Stomach (tissue), 9 donors: Measurements from ENCODE around the gene GGCX. TPM values are rescaled to one million over a fixed set of nuclear protein-coding genes. Genes with fewer than 3 reads are reported as not detected.

Experiments used
- DNase-seq, 2 donors: peaks; one replicate each; pipeline versions ENCODE4 v3.0.0 to v3.0.0-alpha.2; 2013 to 2019
- H3K27ac ChIP-seq, 5 donors: fragments of 200-600 bp in 4 of 5; sonication (generic) in 4 of 5; one replicate each; pipeline ENCODE4 v1.5.1; 2013 to 2019; ENCODE audit warnings: mild to moderate bottlenecking in 1 of 5, moderate library complexity in 1 of 5
- H3K27me3 ChIP-seq, 3 donors: fragments of 200-600 bp; sonication (generic); one replicate each; pipeline ENCODE4 v1.5.1; 2017 to 2019; ENCODE audit warnings: mixed run types in 1 of 3
- H3K36me3 ChIP-seq, 4 donors: fragments of 200-600 bp; sonication (generic); 1 replicate in 3 of 4; 2 replicates in 1 of 4; pipeline ENCODE4 v1.5.1; 2016 to 2019
- H3K4me1 ChIP-seq, 4 donors: fragments of 200-600 bp; sonication (generic); one replicate each; pipeline ENCODE4 v1.5.1; 2016 to 2019
- H3K4me3 ChIP-seq, 4 donors: fragments of 200-600 bp; sonication (generic) in 3 of 4; one replicate each; pipeline ENCODE4 v1.5.1; 2016 to 2019; ENCODE audit warnings: mild to moderate bottlenecking in 1 of 4
- H3K9me3 ChIP-seq, 4 donors: fragments of 200-600 bp; sonication (generic); one replicate each; pipeline ENCODE4 v1.5.1; 2016 to 2019
- CTCF ChIP-seq, 7 experiments: fragments of 450-650 bp in 4 of 7; fragments of 200-600 bp in 3 of 7; sonication (generic) in 3 of 7; IDR thresholded peaks; one replicate each; pipeline ENCODE4 v1.5.1; 2016 to 2019; ENCODE audit warnings: antibody characterized with exemption in 7 of 7, control low read depth in 2 of 7, mild to moderate bottlenecking in 1 of 7
- EP300 ChIP-seq: sonication (generic); formaldehyde crosslinking; IDR thresholded peaks from one replicate; pipeline ENCODE4 v1.6.1; 2017; ENCODE audit warnings: antibody characterized with exemption
- POLR2A ChIP-seq, 4 donors: fragments of 450-650 bp; IDR thresholded peaks; one replicate each; pipeline ENCODE4 v1.6.1; 2016; ENCODE audit warnings: antibody characterized with exemption in 4 of 4, control low read depth in 2 of 4, mild to moderate bottlenecking in 1 of 4, moderate library complexity in 1 of 4
- POLR2AphosphoS5 ChIP-seq, 3 donors: sonication (generic); formaldehyde crosslinking; IDR thresholded peaks; one replicate each; pipeline ENCODE4 v1.6.1; 2016; ENCODE audit warnings: antibody characterized with exemption in 3 of 3
- WGBS, 5 donors: extraction: QIAGEN DNeasy Blood & Tissue Kit in 3 of 5; methylation state at CpG; one replicate each; pipeline versions ENCODE4 v1.1.5 to v1.1.7; 2013 to 2018; 5-methylcytosine and 5-hydroxymethylcytosine counted together
- intact Hi-C: fragments of 100-400 bp; cut with DNase I; formaldehyde crosslinking; loops from one replicate; pipeline ENCODE4 v1.15.1; 2023; ENCODE audit warnings: low total_unique reads
- polyA plus RNA-seq, 3 donors: library from polyadenylated mRNA; stranded (reverse); fragments of 200-250 nt; gene quantifications; one replicate each; pipeline ENCODE4 v1.2.3, GENCODE V29; 2013
- total RNA-seq, 5 donors: library from RNA; depleted of rRNA; stranded (reverse); fragments of >200 nt; gene quantifications; one replicate each; pipeline versions ENCODE4 v1.1.0 to v1.2.3, GENCODE V29; 2014 to 2016
- donor health status: healthy with polysubstance abuse.
- donor health status: Bipolar disorder and iron deficiency.
- donor health status: healthy.

The GGCX gene
- total and polyA plus RNA-seq, 8 donors: 5.2 to 87.5 (median 15.9) TPM

GRCh38 chr2:85550486-85550885 is 10.8 kb downstream of the GGCX start:
- H3K4me3 ChIP-seq: no peak overlapping the region
- peaks cover 7 to 61% (median 29%) of the 10 kb centered on the region in 4 donors for H3K4me1 ChIP-seq
- peak overlapping the region in 4 of 5 donors; percentile 11 to 99 (median 74) for H3K27ac ChIP-seq
- no peak for TF ChIP-seq CTCF (IDR thresholded peaks at IDR 0.05)
- TF ChIP-seq POLR2A (IDR thresholded peaks at IDR 0.05): no peak
- TF ChIP-seq EP300: no peak
- no peak for TF ChIP-seq POLR2AphosphoS5 (IDR thresholded peaks at IDR 0.05)
- DNase-seq: no peak
- intact Hi-C loops: no loop called here
- no peaks in the 10 kb centered on the region for H3K27me3 ChIP-seq
- 68 to 87% (median 84%) methylated on average over 10 of the region's 10 CpGs for WGBS, 5 donors
- no peaks in the 10 kb centered on the region for H3K9me3 ChIP-seq
- peaks cover 39 to 95% (median 82%) of the 10 kb centered on the region in 4 donors for H3K36me3 ChIP-seq

GRCh38 chr2:85549826-85550225 is 11.5 kb downstream of the GGCX start:
- 33 to 47% (median 36%) methylated on average over 4 of the region's 4 CpGs for WGBS, 5 donors
- peaks cover 7 to 68% (median 32%) of the 10 kb centered on the region in 4 donors for H3K4me1 ChIP-seq
- H3K27ac ChIP-seq: peak overlapping the region; percentile 11 to 99 (median 71)
- H3K4me3 ChIP-seq: no peak overlapping the region
- intact Hi-C loops: no loop called here
- no peak for DNase-seq
- H3K36me3 ChIP-seq: peaks cover 38 to 95% (median 82%) of the 10 kb centered on the region in 4 donors
- no peaks in the 10 kb centered on the region for H3K9me3 ChIP-seq
- TF ChIP-seq POLR2AphosphoS5 (IDR thresholded peaks at IDR 0.05) (peak in 1 of 3 donors; percentile 21), POLR2A (IDR thresholded peaks at IDR 0.05) (no peak)
- H3K27me3 ChIP-seq: no peaks in the 10 kb centered on the region

- H3K27ac ChIP-seq: peak overlapping the region; percentile 11 to 99 (median 56)
- intact Hi-C loops: no loop called here
- peaks cover 38 to 95% (median 82%) of the 10 kb centered on the region in 4 donors for H3K36me3 ChIP-seq
- TF ChIP-seq EP300 (no peak), POLR2AphosphoS5 (IDR thresholded peaks at IDR 0.05) (no peak), POLR2A (IDR thresholded peaks at IDR 0.05) (no peak), CTCF (IDR thresholded peaks at IDR 0.05) (no peak)
- 64 to 87% (median 76%) methylated on average over 10 of the region's 10 CpGs for whole genome bisulfite sequencing, 5 donors
- H3K4me3 ChIP-seq: no peak overlapping the region
- no peaks in the 10 kb centered on the region for H3K27me3 ChIP-seq
- H3K9me3 ChIP-seq: no peaks in the 10 kb centered on the region
- H3K4me1 ChIP-seq: peaks cover 14 to 75% (median 38%) of the 10 kb centered on the region in 4 donors
- no peak for DNase-seq
Observed at GRCh38 chr2:85549095-85549494, 12.2 kb downstream of the GGCX start.

DNA sequence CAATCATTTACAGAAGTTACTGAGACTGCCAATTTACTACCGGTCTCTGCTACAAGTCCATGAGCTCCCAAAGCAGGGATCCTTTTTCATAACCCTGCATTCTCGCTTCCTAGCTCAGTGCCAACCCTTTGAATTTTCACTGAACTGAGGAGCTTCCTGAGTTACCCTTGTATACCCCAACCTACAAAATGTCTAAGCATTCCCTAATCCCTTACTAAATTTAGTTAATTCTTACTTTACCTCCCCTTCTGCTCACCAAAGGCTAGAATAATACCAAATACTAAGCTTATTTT is 12.7 kb downstream of the GGCX start:
- H3K4me3 ChIP-seq: no peak overlapping the region
- H3K9me3 ChIP-seq: no peaks in the 10 kb centered on the region
- H3K4me1 ChIP-seq: peaks cover 15 to 81% (median 43%) of the 10 kb centered on the region in 4 donors
- 32 to 71% (median 52%) methylated on average over 2 of the region's 2 CpGs for WGBS, 5 donors
- intact Hi-C loops: no loop called here
- peaks cover 39 to 95% (median 82%) of the 10 kb centered on the region in 4 donors for H3K36me3 ChIP-seq
- DNase-seq: no peak
- H3K27ac ChIP-seq: peak overlapping the region in 3 of 5 donors; percentile 56 to 100 (median 99)
- H3K27me3 ChIP-seq: no peaks in the 10 kb centered on the region
- no peak for TF ChIP-seq CTCF (IDR thresholded peaks at IDR 0.05)
- no peak for TF ChIP-seq POLR2AphosphoS5 (IDR thresholded peaks at IDR 0.05)
- no peak for TF ChIP-seq POLR2A (IDR thresholded peaks at IDR 0.05)

- H3K36me3 ChIP-seq: peaks cover 44 to 95% (median 82%) of the 10 kb centered on the region in 4 donors
- H3K27ac ChIP-seq: peak overlapping the region in 4 of 5 donors; percentile 24 to 100 (median 78)
- intact Hi-C loops: no loop called here
- H3K4me3 ChIP-seq: no peak overlapping the region
- H3K27me3 ChIP-seq: no peaks in the 10 kb centered on the region
- WGBS, 5 donors: 59 to 72% (median 65%) methylated on average over 6 of the region's 6 CpGs
- peak in 2 of 3 donors; percentile 8 to 28 for TF ChIP-seq POLR2AphosphoS5 (IDR thresholded peaks at IDR 0.05)
- TF ChIP-seq EP300: no peak
- peaks cover 17 to 86% (median 48%) of the 10 kb centered on the region in 4 donors for H3K4me1 ChIP-seq
- H3K9me3 ChIP-seq: no peaks in the 10 kb centered on the region
- DNase-seq: no peak
Observed at GRCh38 chr2:85547859-85548607, 13.3 kb downstream of the GGCX start.
